ENCODE measurements around the gene OR4S1.

- TF ChIP-seq, protein P1, sequence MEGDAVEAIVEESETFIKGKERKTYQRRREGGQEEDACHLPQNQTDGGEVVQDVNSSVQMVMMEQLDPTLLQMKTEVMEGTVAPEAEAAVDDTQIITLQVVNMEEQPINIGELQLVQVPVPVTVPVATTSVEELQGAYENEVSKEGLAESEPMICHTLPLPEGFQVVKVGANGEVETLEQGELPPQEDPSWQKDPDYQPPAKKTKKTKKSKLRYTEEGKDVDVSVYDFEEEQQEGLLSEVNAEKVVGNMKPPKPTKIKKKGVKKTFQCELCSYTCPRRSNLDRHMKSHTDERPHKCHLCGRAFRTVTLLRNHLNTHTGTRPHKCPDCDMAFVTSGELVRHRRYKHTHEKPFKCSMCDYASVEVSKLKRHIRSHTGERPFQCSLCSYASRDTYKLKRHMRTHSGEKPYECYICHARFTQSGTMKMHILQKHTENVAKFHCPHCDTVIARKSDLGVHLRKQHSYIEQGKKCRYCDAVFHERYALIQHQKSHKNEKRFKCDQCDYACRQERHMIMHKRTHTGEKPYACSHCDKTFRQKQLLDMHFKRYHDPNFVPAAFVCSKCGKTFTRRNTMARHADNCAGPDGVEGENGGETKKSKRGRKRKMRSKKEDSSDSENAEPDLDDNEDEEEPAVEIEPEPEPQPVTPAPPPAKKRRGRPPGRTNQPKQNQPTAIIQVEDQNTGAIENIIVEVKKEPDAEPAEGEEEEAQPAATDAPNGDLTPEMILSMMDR (IDR thresholded peaks at IDR 0.05): peak; percentile 55 to 84 (median 74)
- TF ChIP-seq POLR2A (IDR thresholded peaks at IDR 0.05): no peak
Measured at GRCh38 chr11:48307760-48308386, 1.9 kb downstream of the OR4S1 start.
